ENCODE measurements around the gene HSP90AA1. TPM values are rescaled to one million over a fixed set of nuclear protein-coding genes. Genes with fewer than 3 reads are reported as not detected.

HSP90AA1 gene
- total RNA-seq, 1 experiment from 2014 or later, result 464 TPM

DNA sequence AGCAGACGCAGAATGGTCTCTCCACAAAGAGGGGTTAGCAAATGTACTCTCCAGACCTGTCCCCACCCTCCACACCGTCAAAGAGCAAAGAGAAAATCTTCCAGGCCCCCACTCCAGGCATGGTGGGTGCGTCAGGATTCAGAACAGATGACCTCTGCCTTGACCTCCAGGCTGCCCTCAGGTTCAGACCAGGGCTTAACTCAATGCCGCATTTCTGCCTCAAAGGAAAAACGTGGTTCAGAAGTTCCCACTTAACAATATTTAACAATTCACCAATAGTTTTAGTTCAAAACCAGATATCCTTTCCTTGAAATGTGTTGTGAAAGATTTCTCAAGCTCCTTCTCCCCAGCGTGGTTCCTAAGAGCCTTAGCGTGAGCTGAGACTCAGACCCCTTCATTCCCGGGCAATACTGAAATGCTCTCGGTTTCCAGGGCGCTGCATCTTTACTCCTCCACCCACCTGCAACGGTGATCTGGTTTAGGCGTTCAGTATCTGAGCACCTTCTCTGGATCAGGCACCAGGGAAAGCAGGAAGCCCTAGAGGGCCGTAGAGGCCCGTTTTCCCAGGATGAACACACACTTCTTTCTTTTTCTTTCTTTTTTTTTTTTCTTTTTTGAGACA is 22.9 kb downstream of the HSP90AA1 start:
- Mint-ChIP-seq H3K27me3 (ENCODE audit: insufficient read depth, unreplicated experiment) (no peaks in the 10 kb centered on the region), H3K27ac (ENCODE audit: unreplicated experiment) (peak overlapping the region; percentile 85), H3K4me1 (ENCODE audit: low read depth, unreplicated experiment) (peaks cover 7% of the 10 kb centered on the region), H3K36me3 (ENCODE audit: insufficient read depth, unreplicated experiment) (no peaks in the 10 kb centered on the region), H3K4me3 (ENCODE audit: unreplicated experiment) (peak overlapping the region; percentile 63), H3K9me3 (ENCODE audit: unreplicated experiment) (no peaks in the 10 kb centered on the region)
- Histone ChIP-seq H3K9me3 (no peaks in the 10 kb centered on the region), H3K4me3 (ENCODE audit: low read depth, low read length) (0 out of 2 replicates have a peak overlapping the region, but pooled peaks have one; percentile 13), H3K27me3 (replicated peaks; ENCODE audit: control insufficient read depth, insufficient read depth, low read length) (no peaks in the 10 kb centered on the region), H3K4me1 (peaks cover 10% of the 10 kb centered on the region), H3K36me3 (ENCODE audit: control insufficient read depth, insufficient read depth, low read length) (no peaks in the 10 kb centered on the region)
- BruUV-seq (replicated peaks), result no TSS peak
- intact Hi-C loops (cut with micrococcal nuclease; ENCODE audit: unreplicated experiment), result loop anchor here (1.0 kb wide), 4 partner anchors 18 to 253 kb away; partner anchors contain the start of gene HSP90AA1
- TF ChIP-seq, protein P1, sequence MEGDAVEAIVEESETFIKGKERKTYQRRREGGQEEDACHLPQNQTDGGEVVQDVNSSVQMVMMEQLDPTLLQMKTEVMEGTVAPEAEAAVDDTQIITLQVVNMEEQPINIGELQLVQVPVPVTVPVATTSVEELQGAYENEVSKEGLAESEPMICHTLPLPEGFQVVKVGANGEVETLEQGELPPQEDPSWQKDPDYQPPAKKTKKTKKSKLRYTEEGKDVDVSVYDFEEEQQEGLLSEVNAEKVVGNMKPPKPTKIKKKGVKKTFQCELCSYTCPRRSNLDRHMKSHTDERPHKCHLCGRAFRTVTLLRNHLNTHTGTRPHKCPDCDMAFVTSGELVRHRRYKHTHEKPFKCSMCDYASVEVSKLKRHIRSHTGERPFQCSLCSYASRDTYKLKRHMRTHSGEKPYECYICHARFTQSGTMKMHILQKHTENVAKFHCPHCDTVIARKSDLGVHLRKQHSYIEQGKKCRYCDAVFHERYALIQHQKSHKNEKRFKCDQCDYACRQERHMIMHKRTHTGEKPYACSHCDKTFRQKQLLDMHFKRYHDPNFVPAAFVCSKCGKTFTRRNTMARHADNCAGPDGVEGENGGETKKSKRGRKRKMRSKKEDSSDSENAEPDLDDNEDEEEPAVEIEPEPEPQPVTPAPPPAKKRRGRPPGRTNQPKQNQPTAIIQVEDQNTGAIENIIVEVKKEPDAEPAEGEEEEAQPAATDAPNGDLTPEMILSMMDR (IDR thresholded peaks at IDR 0.05; ENCODE audit: insufficient read depth in 1 of 2, low read depth in 1 of 2, low read length in 1 of 2, severe bottlenecking in 1 of 2, unreplicated experiment in 1 of 2), result no peak
- DNase-seq, result no peak
- CTCF ChIA-PET, result interaction anchor here (0.6 to 2.7 kb wide), 7 partner anchors 17 to 250 kb away, joined by 3 to 26 read pairs (median 6); no protein-coding TSS in a partner anchor
- POLR2A ChIA-PET, result interaction anchor here (0.6 to 1.0 kb wide), 2 partner anchors 32 to 254 kb away, joined by 3 to 5 read pairs; no protein-coding TSS in a partner anchor

DNA sequence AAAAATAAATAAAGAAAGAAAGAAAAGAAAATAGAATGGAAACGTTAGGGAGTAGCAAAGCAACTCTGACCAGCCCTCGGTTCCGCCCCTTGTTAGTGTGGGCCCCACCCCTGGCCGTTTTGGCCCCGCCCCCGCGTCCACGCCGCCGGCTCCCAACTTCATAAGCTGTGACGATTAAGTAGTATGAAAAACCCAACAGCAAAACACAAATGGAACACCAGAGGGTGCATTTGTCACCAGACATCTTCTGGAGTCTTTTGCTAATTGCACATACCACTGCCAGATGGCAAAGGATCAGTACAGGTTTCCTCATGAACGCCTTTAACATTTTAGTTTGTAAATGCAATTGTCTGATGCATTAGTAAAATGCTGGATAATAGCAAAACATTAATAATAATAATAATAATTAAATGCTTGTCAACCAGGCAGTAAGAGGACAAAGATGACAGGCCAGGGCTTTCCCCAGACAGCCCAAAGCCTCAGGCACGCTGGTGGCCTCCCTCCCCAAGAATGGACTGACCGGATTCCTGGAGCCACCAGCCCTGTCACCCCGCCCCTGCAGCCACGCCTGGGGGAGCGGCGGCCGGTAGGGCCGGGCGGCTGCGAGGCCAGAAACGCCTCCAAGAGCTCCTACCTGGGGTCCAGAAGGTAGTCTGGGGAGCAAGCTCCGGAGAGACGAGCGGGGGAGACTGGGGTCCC is 23.6 kb downstream of the HSP90AA1 start:
- Histone ChIP-seq H3K27me3 (replicated peaks; ENCODE audit: control insufficient read depth, insufficient read depth, low read length) (no peaks in the 10 kb centered on the region), H3K9me3 (no peaks in the 10 kb centered on the region), H3K4me1 (peaks cover 10% of the 10 kb centered on the region), H3K4me3 (ENCODE audit: low read depth, low read length) (0 out of 2 replicates have a peak overlapping the region, but pooled peaks have one; percentile 13), H3K36me3 (ENCODE audit: control insufficient read depth, insufficient read depth, low read length) (no peaks in the 10 kb centered on the region)
- ChIA-PET CTCF (interaction anchor here (0.6 to 2.7 kb wide), 12 partner anchors 17 to 1959 kb away, joined by 3 to 26 read pairs (median 5); no protein-coding TSS in a partner anchor), POLR2A (interaction anchor here (0.5 to 1.0 kb wide), 11 partner anchors 12 to 1475 kb away, joined by 3 to 10 read pairs (median 4); no protein-coding TSS in a partner anchor)
- TF ChIP-seq, protein P1 (IDR thresholded peaks at IDR 0.05; ENCODE audit: insufficient read depth in 1 of 2, low read depth in 1 of 2, low read length in 1 of 2, severe bottlenecking in 1 of 2, unreplicated experiment in 1 of 2), result peak; percentile 34 to 45
- Mint-ChIP-seq H3K4me1 (ENCODE audit: low read depth, unreplicated experiment) (peaks cover 7% of the 10 kb centered on the region), H3K27me3 (ENCODE audit: insufficient read depth, unreplicated experiment) (no peaks in the 10 kb centered on the region), H3K4me3 (ENCODE audit: unreplicated experiment) (peak overlapping the region; percentile 63), H3K27ac (ENCODE audit: unreplicated experiment) (peak overlapping the region; percentile 85), H3K9me3 (ENCODE audit: unreplicated experiment) (no peaks in the 10 kb centered on the region), H3K36me3 (ENCODE audit: insufficient read depth, unreplicated experiment) (no peaks in the 10 kb centered on the region)
- BruUV-seq (replicated peaks), result no TSS peak
- intact Hi-C loops (cut with micrococcal nuclease; ENCODE audit: unreplicated experiment), result loop anchor here (1.0 kb wide), 4 partner anchors 17 to 254 kb away; partner anchors contain the start of gene HSP90AA1
- DNase-seq, result peak; percentile 87 to 89

DNA sequence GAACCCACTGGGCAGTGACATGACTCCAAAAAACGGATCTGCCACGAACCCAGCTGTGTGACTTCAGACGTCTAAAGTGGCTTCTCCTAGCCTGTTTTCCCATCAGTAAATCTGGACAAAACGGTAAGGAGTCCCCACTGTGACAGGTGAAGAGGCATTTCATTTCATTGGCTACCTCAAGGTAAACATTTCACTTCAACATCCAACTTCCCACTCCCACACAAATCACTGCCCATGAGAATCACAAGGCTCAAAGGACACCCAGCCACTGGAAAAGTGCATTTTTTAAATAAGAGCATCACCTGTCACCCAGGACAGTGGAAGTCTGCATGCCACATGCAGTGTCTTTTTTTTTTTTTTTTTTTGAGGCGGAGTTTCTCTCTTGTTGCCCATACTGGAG is 27.9 kb downstream of the HSP90AA1 start:
- no peaks in the 10 kb centered on the region for H3K36me3 ChIP-seq (ENCODE audit: control insufficient read depth, insufficient read depth, low read length)
- POLR2A ChIA-PET, result no interaction called here
- intact Hi-C loops (cut with micrococcal nuclease; ENCODE audit: unreplicated experiment), result no loop called here

More for the DNA sequence above, 27.9 kb downstream of the HSP90AA1 start:
- H3K4me1 ChIP-seq, result peaks cover 8% of the 10 kb centered on the region
- Mint-ChIP-seq H3K4me3 (ENCODE audit: unreplicated experiment) (no peak overlapping the region), H3K36me3 (ENCODE audit: insufficient read depth, unreplicated experiment) (peaks cover 25% of the 10 kb centered on the region), H3K9me3 (ENCODE audit: unreplicated experiment) (no peaks in the 10 kb centered on the region), H3K4me1 (ENCODE audit: low read depth, unreplicated experiment) (peaks cover 12% of the 10 kb centered on the region), H3K27ac (ENCODE audit: unreplicated experiment) (no peak overlapping the region), H3K27me3 (ENCODE audit: insufficient read depth, unreplicated experiment) (no peaks in the 10 kb centered on the region)
- no TSS peak for BruUV-seq (replicated peaks)
- no peaks in the 10 kb centered on the region for H3K9me3 ChIP-seq
- no peaks in the 10 kb centered on the region for H3K27me3 ChIP-seq (replicated peaks; ENCODE audit: control insufficient read depth, insufficient read depth, low read length)
- CTCF ChIA-PET, result no interaction called here
- TF ChIP-seq, protein P1 (IDR thresholded peaks at IDR 0.05; ENCODE audit: insufficient read depth in 1 of 2, low read depth in 1 of 2, low read length in 1 of 2, severe bottlenecking in 1 of 2, unreplicated experiment in 1 of 2), result no peak
- H3K4me3 ChIP-seq (ENCODE audit: low read depth, low read length), result no peak overlapping the region
- no peak for DNase-seq

All from Caco-2 (cell line).